ENCODE results near the gene NISCH.

DNA sequence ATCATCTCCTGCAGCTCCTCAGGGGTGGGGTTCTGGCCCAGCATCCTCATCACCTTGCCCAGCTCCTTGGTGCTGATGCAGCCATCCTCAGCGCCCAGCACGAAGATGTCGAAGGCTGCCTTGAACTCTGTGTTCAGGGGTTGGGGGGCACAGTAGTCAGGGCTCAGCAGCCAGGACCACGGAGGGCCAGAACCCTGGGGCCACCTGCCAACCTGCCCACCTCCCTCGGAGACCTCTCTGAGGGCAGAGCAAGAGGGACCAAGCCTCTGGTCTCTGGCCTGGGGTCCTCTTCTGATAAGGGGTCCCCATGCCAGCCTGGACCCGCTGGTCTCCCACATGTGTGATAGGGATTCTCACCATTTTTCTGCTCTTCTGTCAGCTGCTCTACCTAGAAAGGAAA, 3.3 kb upstream of the NISCH start:
- no peak for TF ChIP-seq ESRRG (CRISPR knock-in tag; IDR thresholded peaks at IDR 0.05)
- TF ChIP-seq BACH2 (CRISPR knock-in tag; IDR thresholded peaks at IDR 0.05; ENCODE audit: borderline replicate concordance), result no peak
- TF ChIP-seq ZNF565 (CRISPR knock-in tag; conservative IDR thresholded peaks at IDR 0.05; ENCODE audit: low read depth), result no peak
- no peak for TF ChIP-seq ARNTL (CRISPR knock-in tag; IDR thresholded peaks at IDR 0.05; ENCODE audit: borderline replicate concordance, low read depth)
- TF ChIP-seq, protein P1, sequence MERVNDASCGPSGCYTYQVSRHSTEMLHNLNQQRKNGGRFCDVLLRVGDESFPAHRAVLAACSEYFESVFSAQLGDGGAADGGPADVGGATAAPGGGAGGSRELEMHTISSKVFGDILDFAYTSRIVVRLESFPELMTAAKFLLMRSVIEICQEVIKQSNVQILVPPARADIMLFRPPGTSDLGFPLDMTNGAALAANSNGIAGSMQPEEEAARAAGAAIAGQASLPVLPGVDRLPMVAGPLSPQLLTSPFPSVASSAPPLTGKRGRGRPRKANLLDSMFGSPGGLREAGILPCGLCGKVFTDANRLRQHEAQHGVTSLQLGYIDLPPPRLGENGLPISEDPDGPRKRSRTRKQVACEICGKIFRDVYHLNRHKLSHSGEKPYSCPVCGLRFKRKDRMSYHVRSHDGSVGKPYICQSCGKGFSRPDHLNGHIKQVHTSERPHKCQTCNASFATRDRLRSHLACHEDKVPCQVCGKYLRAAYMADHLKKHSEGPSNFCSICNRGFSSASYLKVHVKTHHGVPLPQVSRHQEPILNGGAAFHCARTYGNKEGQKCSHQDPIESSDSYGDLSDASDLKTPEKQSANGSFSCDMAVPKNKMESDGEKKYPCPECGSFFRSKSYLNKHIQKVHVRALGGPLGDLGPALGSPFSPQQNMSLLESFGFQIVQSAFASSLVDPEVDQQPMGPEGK (CRISPR knock-in tag; IDR thresholded peaks at IDR 0.05; ENCODE audit: borderline replicate concordance), result no peak
- TF ChIP-seq PPARA (CRISPR knock-in tag; IDR thresholded peaks at IDR 0.05; ENCODE audit: borderline replicate concordance), result no peak
- TF ChIP-seq, protein P2, sequence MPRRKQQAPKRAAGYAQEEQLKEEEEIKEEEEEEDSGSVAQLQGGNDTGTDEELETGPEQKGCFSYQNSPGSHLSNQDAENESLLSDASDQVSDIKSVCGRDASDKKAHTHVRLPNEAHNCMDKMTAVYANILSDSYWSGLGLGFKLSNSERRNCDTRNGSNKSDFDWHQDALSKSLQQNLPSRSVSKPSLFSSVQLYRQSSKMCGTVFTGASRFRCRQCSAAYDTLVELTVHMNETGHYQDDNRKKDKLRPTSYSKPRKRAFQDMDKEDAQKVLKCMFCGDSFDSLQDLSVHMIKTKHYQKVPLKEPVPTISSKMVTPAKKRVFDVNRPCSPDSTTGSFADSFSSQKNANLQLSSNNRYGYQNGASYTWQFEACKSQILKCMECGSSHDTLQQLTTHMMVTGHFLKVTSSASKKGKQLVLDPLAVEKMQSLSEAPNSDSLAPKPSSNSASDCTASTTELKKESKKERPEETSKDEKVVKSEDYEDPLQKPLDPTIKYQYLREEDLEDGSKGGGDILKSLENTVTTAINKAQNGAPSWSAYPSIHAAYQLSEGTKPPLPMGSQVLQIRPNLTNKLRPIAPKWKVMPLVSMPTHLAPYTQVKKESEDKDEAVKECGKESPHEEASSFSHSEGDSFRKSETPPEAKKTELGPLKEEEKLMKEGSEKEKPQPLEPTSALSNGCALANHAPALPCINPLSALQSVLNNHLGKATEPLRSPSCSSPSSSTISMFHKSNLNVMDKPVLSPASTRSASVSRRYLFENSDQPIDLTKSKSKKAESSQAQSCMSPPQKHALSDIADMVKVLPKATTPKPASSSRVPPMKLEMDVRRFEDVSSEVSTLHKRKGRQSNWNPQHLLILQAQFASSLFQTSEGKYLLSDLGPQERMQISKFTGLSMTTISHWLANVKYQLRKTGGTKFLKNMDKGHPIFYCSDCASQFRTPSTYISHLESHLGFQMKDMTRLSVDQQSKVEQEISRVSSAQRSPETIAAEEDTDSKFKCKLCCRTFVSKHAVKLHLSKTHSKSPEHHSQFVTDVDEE (CRISPR knock-in tag; IDR thresholded peaks at IDR 0.05), result no peak
- no peak for TF ChIP-seq ZNF8 (CRISPR knock-in tag; IDR thresholded peaks at IDR 0.05)

All from SK-N-SH treated with all-trans-retinoic acid at 6 μM for 48 hours (cell line).